HG02678 (cell line): ENCODE data around the gene ZBED4.

ENCODE experiments used
- ATAC-seq: cut with Tn5 transposase; IDR thresholded peaks from one replicate; pipeline ENCODE4 v1.9.1; 2021; ENCODE audit warnings: mild to moderate bottlenecking, moderate library complexity; ENCODE audit not compliant: unreplicated experiment

The ZBED4 gene

GRCh38 chr22:49918911-49919881, 65.6 kb downstream of the ZBED4 start:
- no peak for ATAC-seq

GRCh38 chr22:49920859-49921258, 67.2 kb downstream of the ZBED4 start:
- no peak for ATAC-seq

GRCh38 chr22:49921508-49922278, 68.0 kb downstream of the ZBED4 start:
- no peak for ATAC-seq

GRCh38 chr22:49922484-49922883, 68.8 kb downstream of the ZBED4 start:
- no peak for ATAC-seq

GRCh38 chr22:49922926-49923325, 69.3 kb downstream of the ZBED4 start:
- no peak for ATAC-seq

- ATAC-seq: no peak
Observed at GRCh38 chr22:49923445-49923844, 69.8 kb downstream of the ZBED4 start.

- no peak for ATAC-seq
Observed at GRCh38 chr22:49924113-49924833, 70.6 kb downstream of the ZBED4 start.

GRCh38 chr22:49925525-49926128, 72.0 kb downstream of the ZBED4 start:
- no peak for ATAC-seq

- no peak for ATAC-seq
Observed at GRCh38 chr22:49926916-49927315, 73.3 kb downstream of the ZBED4 start.

- ATAC-seq: no peak
Observed at GRCh38 chr22:49927483-49928184, 74.0 kb downstream of the ZBED4 start.

GRCh38 chr22:49928185-49928495, 74.5 kb downstream of the ZBED4 start:
- no peak for ATAC-seq

GRCh38 chr22:49928555-49929210, 75.0 kb downstream of the ZBED4 start:
- ATAC-seq: no peak

GRCh38 chr22:49929211-49929979, 75.8 kb downstream of the ZBED4 start:
- peak; percentile 56 for ATAC-seq

- no peak for ATAC-seq
Observed at GRCh38 chr22:49929994-49930575, 76.4 kb downstream of the ZBED4 start.

GRCh38 chr22:49930596-49931412, 77.2 kb downstream of the ZBED4 start:
- no peak for ATAC-seq

GRCh38 chr22:49933236-49934159, 79.9 kb downstream of the ZBED4 start:
- no peak for ATAC-seq
